GM21526 (cell line): Measurements from ENCODE around the gene VWA5B2.
"Not testable (repeated sequence)": the region's sequence is repeated elsewhere in the genome, so short reads cannot be mapped to it uniquely, and the experiment has no call there.

Experiments
- ATAC-seq: cut with Tn5 transposase; IDR thresholded peaks from one replicate; pipeline ENCODE4 v1.9.1; 2021; ENCODE audit warnings: moderate library complexity; ENCODE audit not compliant: unreplicated experiment, low FRiP score

Gene VWA5B2

DNA sequence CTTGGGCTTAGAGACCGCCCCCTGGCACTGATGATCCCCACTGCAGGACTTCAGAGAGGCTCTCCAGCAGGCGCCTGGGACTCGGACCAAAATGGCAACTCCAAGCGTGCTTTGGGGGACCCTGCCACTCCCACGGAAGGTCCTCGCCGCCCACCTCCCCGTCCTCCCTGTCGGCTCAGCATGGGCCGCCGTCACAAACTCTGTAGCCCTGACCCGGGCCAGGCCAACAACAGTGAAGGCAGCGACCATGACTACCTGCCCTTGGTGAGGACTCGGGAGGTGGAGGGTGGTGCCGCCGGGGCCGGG, 11.7 kb downstream of the VWA5B2 start:
- no peak for ATAC-seq

DNA sequence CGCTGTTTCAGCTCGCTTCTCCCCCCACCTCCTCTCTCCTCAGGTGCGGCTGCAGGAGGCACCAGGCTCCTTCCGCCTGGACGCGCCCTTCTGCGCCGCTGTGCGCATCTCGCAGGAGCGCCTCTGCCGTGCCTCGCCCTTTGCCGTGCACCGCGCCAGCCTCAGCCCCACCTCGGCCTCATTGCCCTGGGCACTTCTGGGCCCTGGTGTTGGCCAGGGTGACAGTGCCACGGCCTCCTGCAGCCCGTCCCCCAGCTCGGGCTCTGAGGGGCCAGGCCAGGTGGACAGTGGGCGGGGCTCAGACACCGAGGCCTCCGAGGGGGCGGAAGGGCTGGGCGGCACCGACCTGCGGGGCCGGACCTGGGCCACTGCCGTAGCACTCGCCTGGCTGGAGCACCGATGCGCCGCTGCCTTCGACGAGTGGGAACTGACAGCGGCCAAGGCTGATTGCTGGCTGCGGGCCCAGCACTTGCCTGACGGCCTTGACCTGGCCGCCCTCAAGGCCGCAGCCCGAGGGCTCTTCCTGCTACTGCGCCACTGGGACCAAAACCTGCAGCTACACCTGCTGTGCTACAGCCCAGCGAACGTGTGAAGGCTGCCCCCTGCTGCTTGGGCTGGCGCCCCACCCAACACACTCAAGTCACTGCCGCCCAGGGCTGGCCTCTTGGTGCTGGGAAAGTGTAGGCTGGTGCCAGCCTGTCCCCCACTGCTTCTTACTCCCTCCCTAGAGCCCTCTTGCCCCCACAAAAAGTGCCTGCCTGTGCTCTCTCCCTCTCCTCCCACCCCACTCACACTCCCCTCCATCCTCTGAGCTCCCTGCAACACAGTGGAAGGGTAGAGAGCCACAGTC, 12.3 kb downstream of the VWA5B2 start:
- ATAC-seq: no peak

DNA sequence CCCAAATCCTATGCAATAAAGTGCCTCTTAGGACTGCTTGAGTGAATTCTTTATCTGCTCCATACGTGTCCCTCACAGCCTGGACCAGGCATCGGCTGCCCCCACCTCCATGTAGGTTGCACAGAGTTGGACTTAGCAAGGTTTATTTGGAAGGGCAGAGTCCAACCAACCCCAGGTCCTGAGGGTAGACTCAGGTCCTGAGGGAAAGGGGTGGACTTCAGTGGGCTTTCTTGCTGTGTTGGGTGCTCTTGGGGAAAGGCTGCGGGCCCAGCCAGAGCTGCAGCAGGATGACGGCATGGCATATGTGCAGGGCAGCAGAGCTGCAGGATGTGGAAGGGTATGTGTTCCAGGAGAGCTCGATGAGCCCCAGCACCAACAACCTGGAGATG, 12.9 kb downstream of the VWA5B2 start:
- no peak for ATAC-seq

DNA sequence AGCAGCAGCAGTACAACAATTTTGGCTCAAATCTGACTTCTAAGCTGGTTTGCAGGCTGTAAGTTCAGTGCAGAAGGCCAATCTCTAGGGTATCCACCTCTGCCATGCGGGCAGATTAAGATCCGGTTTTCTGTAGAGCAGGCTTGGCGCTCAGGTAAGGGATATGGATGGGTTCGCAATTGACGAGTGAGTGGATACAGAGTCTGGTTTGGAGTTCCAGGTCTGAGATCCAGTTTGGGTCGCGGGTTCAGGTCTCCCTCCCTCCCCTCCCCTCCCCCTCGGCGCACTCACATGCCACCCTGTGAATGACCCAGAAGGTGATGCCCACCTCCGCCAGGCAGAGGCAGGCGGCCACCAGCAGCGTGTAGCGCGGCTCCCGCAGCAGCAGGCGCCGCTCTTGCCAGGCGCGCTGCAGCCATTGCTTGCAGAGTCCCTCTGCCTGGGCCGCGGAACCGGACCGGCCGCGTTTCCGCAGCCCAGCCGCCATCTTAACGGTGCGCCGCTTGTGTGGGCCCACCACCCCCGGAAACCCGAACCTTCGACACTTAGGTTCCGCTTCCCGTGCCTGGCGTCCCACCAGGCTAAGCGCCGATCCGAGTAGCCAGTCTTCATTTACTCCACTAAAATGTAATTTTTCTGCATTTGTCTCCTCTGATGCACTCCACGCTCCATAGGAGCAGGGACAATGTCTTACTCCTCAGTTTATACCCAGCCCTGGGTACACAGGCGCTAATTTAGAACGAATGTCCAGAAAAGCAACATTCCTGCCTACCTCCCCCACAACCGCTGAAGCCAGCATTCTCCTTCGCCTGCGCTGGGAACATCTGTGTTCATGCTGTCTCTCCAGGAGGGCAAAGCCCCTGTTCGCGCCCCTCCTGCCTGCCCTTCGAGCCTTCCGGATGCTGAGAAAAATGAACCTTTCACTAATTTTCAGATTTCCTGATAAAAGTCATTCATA, 19.3 kb downstream of the VWA5B2 start, which contains the start of gene ALG3:
Gene ALG3, minus strand, starts transcription at position 509 of the 958 bp plus-strand sequence. Its CDS starts 22 bp downstream, at position 487.
- peak; percentile 46 for ATAC-seq

DNA sequence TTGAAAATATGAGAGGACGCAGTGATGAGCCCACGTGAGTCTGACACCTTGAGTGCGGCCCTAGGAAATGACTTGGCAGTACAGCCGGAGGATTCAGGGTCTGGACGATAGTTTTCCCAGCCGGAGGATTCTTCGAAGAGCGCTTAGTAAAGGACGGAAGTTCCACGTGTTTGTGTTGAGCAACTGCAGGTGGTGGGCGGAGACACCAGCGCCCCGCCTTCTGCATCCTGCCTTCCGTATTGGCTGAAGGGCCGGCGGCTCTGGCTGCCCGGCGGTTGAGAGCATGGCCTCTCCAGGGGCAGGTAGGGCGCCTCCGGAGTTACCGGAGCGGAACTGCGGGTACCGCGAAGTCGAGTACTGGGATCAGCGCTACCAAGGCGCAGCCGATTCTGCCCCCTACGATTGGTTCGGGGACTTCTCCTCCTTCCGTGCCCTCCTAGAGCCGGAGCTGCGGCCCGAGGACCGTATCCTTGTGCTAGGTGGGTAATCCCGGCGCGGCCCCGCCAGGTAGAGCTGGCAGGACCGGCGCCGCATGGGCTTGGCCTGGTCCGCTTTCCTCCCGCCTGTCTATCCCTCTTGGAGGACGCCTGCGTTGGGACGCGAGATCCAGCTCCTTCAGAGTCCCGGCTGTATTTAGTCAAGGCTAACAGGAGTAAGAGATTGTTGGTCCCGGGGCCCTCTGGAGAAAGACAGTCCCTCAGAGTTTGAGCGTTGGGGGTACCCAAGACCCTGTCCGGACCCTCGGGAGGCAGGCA, 20.2 kb downstream of the VWA5B2 start, which contains the start of gene EEF1AKMT4:
Gene EEF1AKMT4, plus strand, starts transcription at position 261 of the 755 bp plus-strand sequence. Its CDS starts 23 bp downstream, at position 284.
- ATAC-seq: peak; percentile 82

DNA sequence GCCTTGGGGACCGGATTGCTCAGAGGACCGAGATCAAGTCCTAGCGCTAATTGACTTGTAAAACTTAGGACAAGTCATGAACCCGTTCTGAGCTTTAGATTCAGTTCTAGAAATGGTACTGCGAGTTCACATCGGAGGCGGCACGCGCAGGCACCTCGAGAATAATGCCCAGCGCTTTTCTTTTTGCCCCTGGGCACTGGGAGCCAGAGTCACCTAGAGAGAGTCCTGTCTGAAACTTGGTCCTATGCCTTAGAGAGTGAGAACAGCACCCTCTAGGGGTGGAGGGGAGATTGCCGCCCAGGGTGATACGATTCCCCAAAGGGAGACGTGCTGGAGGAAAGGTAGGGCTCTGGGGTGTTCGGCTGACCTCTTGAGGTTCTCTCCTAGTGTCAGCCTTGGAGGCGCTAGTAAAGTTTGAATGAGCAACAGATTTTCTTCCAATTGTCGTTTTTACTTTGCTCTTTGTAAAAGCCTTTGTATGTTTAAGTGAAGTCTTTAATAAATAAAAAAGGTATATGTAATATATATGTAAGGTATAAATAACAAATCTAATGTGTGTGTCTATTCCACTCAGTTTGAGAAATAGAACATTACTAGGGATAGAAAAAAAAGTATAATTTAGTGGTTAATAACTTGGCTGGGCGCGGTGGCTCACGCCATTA, 20.9 kb downstream of the VWA5B2 start:
- ATAC-seq: peak; percentile 66

DNA sequence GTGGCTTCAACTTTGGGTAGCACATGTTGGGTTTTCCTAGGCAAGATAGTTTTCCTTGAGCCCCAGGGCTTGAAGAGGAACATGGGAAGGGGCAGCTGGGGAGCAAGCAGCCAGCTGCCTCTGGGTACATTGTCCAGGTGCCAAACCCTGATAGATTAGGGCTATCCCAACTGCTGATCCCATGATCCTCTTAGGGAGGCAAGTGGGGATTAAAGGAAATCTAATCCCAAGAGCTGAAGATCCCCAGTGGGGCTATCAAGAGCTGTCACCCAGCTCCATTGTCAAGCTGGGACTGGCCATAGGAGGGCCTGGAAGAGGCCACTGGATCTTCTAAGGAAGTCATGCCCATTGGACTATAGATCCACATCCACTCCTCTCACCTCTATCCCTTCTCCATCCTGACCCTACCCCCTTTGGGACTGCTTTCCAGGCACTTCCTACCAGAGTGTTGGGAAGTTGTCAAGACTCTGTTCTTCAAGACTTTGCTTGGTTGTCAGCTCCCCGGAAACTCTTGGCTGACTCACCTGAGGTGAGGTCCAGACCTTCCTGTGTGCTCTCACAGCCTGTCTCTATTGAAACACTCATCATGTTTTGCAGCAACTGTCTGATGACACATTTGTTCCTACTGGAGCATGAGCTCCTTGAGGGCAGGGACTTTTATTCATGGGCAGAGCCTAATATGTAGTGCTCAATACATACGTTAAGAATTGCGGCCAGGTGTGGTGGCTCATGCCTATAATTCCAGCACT, 26.1 kb downstream of the VWA5B2 start:
- no peak for ATAC-seq

DNA sequence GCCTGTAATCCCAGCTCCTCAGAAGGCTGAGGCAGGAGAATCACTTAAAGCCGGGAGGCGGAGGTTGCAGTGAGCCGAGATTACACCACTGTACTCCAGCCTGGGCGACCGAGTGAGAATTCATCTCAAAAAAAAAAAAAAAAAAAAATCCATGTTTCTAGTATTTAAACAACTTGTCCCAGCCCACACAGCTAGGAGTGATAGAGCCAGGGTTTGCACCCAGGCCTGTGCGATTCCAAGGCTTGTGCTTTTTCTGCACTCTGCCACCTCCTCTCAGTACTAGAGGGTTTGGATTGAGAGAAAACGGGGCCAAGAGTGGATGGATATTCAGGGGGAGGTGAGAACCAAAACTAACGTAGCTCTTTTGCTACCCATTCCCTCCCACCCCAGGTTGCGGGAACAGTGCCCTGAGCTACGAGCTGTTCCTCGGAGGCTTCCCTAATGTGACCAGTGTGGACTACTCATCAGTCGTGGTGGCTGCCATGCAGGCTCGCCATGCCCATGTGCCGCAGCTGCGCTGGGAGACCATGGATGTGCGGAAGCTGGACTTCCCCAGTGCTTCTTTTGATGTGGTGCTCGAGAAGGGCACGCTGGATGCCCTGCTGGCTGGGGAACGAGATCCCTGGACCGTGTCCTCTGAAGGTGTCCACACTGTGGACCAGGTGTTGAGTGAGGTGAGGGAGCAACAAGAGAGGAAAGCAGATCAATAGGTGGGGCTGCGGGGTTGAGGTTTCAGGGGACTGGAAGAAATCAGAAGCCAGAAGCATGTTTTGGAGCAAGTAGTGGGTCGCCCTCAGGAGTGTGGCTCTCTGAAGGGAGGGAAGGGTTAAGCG, 27.9 kb downstream of the VWA5B2 start:
- no peak for ATAC-seq

DNA sequence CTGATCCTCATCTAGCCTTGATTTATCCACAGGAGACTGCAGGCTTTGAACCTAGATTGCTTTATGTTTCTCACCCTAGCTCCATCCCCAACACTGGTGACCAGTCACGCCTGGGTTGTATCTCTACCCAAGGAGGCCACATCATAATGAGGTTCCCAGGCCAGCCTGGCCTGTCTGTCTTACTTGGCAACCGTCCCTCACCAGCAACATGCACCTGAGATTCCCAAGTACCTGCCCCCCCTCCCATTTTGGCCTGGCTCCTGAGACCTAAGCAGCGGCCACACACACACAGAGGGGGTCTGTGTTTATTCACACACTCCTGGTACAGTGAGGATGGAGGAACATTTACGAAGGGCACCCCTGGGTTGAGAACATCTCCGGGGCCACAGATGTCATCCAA, 29.5 kb downstream of the VWA5B2 start:
- ATAC-seq: no peak

DNA sequence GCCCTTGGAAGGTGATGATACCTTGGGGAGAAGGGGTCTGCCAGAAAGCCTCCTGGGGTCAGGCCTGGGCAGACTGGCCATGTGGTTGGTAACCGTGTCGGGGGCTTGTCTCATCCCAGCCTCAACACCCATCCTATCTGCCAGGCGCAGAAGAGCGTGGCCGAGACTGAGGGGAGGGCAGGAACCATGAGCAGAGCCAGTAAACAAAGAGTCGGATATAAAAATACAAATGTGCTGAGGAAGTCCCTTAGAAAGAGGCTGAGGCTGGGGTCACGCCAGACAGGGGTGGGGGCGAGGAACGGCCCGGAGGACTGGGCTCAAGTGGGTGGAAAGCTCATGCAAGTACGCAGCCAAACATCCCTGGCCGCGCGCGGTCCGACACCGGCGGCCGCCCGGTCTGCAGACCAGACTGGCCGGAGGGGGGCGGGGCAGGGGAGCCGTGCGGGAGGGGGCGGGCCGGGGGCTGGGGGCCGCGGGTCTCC, 30.1 kb downstream of the VWA5B2 start:
- ATAC-seq: no peak

DNA sequence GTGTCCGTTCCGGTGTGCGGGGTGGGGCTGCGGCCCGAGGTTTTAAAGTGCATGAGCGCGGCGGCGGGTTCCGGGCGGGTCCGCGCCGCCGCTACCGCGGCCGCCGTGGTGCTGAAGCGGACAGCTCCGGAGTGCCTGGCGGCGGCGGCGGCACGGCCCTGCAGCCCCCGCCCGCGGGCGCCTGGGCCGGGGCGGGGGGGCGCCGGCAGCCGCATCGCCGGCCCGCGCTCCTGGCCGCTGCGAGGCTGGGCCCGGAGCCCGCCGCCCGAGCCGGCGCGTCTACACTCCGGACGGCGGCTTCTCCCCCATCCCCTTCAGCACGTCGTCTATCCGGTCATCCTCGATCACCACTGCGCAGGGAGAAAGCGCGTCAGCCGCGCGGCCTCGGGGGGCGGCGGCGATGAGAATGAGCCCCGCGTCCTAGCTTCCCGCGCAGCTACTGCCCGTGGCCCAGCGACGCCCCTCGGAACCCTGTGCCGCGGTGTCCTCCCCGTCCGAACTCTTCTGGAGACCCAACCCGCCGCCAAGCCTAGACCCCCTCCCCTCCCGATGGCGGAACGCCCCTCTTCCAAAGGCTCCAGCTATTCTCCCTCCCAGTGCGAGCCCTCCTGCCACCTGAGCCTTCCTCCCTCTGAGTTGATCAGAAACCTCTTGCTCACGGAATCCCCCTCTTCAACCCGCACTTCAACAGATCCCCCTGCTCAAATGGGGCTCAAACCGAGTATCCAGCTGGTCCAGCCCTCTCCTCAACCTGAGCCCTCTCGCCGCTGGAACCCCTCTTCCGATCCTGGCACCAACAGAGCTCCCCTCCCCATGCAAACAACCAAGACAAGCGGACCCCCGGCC, 30.7 kb downstream of the VWA5B2 start:
- no peak for ATAC-seq

DNA sequence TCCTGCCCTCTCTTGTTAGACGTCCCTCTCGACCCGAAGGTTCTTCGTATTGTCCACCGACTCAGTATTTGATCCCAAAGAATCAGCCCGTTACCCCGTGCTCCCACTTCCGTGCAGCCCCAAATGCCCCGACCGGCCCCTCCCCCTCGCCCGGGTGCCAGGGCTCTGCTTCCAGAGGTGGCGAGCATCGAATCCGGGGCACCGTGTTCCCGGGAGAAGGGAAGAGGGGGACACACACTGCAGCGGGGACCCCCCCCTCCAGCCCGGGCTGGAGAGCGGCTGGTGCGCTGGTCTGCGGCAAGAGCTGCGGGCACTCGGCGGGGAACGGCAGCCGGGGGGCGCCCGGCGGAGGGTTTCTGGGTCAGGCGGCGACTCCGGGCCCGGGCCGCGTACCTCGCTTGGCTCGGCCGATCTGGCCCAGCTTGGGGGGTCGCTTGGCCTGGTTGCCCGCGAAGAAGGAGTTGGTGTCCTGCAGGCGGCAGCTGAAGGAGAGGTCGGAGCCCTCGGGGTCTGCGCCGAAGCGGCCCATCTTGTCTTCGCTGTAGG, 31.4 kb downstream of the VWA5B2 start:
- no peak for ATAC-seq

DNA sequence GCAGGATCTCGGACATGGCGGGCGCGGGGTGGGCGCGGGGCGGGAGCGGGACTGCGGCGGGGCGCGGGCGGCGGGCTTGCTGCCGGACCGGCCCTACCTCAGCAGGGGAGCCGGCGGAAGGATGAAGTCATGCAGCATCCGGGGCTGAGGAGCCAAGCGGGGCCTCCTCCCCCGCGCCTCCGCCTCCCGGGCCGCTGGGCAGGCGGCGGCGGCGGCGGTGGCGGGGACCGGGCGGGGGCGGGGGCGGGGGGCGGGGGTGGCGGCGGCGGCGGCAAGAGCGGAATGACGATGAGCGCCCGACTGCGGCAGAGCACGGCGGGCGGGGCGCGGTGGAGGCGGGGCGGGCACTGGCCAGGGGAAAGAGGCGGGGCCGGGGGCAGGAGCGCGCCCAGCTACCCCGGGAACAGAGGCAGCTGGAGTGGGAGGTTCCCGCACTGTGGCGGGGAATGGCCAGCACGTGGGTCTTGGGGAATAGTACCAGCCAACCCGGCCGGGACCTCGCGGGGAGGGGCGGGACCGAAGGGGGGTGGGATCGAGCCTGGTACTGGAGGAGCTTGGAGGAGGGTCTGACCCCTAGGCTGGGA, 32.0 kb downstream of the VWA5B2 start, which contains the start of gene CAMK2N2:
Gene CAMK2N2, minus strand, starts transcription at position 284 of the 584 bp plus-strand sequence. Its CDS starts 268 bp downstream, at position 16.
- no peak for ATAC-seq

DNA sequence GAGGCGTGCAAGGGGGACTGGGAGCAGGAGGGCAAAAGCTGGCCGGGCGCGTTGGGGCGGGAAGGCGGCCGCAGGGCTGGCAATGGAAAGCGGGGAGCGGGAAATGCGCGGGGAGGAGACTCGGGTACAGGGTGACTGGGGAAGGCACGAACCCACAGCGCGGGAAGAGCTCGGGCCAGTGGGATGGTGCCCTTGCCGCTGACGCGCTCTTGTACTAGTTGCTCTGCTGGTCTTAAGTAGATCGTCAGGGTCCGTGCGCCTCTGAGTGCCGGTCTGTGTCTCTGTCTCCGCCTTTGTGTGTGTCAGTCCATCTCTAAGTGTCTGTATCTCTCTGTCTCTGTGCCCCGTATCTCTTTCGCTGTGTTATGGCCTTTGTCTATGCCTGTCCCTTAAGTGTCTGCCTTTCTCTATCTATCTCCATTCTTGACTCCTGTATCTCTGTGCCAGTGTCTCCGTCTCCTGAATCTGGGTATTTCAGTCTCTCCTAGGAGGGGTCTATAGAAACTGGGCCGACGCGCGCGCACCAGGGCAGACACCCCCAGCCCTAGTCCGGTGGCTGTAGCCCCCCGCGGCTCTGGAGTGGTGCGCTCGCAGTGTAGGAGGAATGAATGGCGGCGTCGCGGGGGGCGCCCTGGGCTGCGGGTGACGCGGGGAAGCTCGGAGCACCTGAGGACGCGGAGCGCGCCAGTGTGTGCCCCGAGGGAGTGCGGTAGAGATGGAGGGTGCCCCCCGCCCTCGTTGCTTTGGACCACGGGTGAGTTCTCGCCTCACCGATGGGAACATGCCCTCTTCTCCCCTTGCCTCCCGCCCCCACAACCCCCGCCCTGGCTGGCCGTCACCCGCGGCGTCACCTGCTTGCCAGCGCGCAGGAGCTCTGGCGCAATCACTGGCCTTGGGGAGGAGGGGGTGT, 32.7 kb downstream of the VWA5B2 start:
- ATAC-seq: no peak

DNA sequence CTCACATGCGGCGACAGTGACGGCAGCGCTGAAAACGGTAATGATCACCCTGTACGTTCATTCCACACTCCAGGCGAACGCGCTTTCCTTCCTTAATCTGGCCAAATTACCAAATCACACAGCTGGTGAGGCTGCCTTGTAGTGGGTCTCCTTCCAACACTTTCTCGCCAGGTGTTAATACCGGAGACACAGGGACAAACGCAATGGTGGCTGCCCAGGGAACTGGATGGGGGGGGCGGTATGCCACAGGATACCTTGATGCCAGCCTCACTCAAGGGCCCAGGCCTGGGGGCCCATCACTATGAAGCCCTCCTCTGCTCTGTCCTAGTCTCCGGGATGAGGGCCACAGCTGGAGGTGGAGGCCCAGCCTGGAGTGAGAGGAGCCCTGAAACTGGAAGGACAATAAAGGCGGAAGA, 33.4 kb downstream of the VWA5B2 start:
- no peak for ATAC-seq

DNA sequence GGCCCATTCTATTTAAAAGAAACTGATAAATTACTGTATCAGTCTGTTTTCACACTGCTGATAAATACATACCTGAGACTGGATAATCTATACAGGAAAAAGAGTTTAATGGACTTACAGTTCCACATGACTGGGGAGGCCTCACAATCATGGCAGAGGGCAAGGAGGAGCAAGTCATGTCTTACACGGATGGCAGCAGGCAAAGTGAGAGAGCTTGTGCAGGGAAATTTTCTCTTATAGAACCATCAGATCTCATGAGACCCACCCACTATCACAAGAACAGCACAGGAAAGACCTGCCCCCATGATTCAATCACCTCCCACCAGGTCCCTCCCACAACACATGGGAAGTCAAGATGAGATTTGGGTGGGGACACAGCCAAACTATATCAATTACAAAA, 37.9 kb downstream of the VWA5B2 start:
- not testable (repeated sequence) for ATAC-seq
